Motor neuron (in vitro differentiated cells): ENCODE data around the gene LRP2. TPM values are rescaled to one million over a fixed set of nuclear protein-coding genes. Genes with fewer than 3 reads are reported as not detected.

Experiments used
- ATAC-seq, 8 experiments: fragments of 200-7000 bp; cut with Tn5 transposase; replicated peaks in 6 of 8; 2 replicates each; pipeline ENCODE4 v1.8.0; 2021; ENCODE audit warnings: mild to moderate bottlenecking in 8 of 8, moderate library complexity in 8 of 8
- H3K27ac ChIP-seq, 2 donors: fragments of 250-450 bp; sonication (Bioruptor Pico); 2 replicates each; pipeline ENCODE4 v1.9.0; 2021; ENCODE audit warnings: antibody characterized with exemption in 2 of 2, mild to moderate bottlenecking in 2 of 2, moderate library complexity in 1 of 2
- H3K4me1 ChIP-seq, 2 donors: fragments of 250-450 bp; sonication (Bioruptor Pico); replicated peaks in 1 of 2; 2 replicates each; pipeline ENCODE4 v1.6.1; 2021; ENCODE audit warnings: antibody characterized with exemption in 2 of 2, mild to moderate bottlenecking in 2 of 2, moderate library complexity in 1 of 2
- H3K4me3 ChIP-seq, 5 donors: fragments of 250-450 bp; sonication (Bioruptor Pico); 2 replicates each; pipeline ENCODE4 v1.9.0; 2021; ENCODE audit warnings: antibody characterized with exemption in 5 of 5, mild to moderate bottlenecking in 5 of 5, moderate library complexity in 4 of 5
- WGBS, 10 experiments: fragments of 450-650 bp; shearing (Covaris generic); methylation state at CpG; one replicate each; pipeline ENCODE4 v1.0.0; 2022; 5-methylcytosine and 5-hydroxymethylcytosine counted together
- in situ Hi-C, 9 experiments: fragments of 400-800 bp; cut with MboI; loops; one replicate each; pipeline ENCODE4 v1.15.0; 2021; ENCODE audit warnings: low sequenced_read_pairs in 9 of 9, low pct_unique_long_range_greater_than_20kb in 2 of 9; ENCODE audit not compliant: unreplicated experiment in 9 of 9
- total RNA-seq, 8 experiments: library from RNA; unstranded; fragments of 300-600 nt; gene quantifications; 2 replicates each; pipeline versions ENCODE4 v1.2.3 to v1.2.4, GENCODE V29; 2022

LRP2 gene
- total RNA-seq, 8 experiments from 2014 or later: 0.03 to 29.2 (median 6.5) TPM; not detected in 1

DNA sequence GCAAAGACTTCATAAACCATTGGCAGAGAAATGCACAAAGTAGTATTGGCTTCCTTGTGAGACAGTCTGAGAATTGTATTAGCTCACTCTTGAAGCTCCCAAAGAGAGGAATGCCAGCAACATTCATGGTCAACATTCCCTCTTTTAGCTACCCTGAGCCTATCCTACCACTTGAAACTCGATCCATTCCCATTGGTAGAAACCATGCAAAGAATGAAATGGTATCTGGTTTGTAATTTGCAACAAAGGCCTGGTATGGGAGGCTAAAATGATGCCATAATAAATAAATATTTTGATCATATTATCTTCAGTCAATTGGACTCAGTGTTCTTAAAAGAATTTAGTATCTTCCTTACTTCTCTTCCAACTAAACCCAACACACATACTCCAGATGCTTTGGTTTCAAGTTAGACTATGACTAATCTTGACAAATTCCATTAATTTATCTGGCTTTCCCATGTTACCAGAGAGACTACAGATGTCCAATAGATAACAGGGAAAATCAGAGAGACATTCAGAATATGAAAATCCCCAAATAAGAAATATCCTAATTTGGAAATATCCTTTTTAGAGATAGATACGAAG, 190.1 kb downstream of the LRP2 start:
- in situ Hi-C loops: no loop called here

DNA sequence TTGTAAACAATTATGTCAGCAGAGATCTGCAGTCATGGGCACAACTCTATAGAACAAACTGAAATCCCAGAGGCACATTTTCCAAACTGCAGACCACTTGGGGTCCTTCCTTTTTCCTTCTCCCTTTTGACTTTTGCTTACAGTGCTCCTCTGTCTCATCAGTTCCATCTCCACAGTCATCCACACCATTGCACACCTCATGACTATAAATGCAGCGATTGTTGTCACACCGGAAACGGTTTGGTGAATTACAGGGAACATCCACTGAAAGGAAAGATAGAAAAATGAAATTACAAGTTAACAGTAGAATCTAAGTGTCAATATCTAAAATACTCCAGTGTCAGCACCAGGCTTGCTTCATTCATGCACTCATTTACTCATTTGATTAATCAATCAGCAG, 196.5 kb downstream of the LRP2 start:
- no peak for ATAC-seq
- in situ Hi-C loops: no loop called here
- WGBS, 10 experiments: 0 to 100% (median 90%) methylated on average over 2 to 3 of the region's 3 CpGs; no CpG with 5 or more reads in 2 of the 10 experiments
- H3K4me3 ChIP-seq: no peak overlapping the region
- H3K4me1 ChIP-seq: no peaks in the 10 kb centered on the region
- no peak overlapping the region for H3K27ac ChIP-seq

More for the DNA sequence above, 190.1 kb downstream of the LRP2 start:
- Histone ChIP-seq H3K27ac (no peak overlapping the region), H3K4me3 (no peak overlapping the region), H3K4me1 (no peaks in the 10 kb centered on the region)
- 0 to 100% (median 88%) methylated on average over 1 to 2 of the region's 2 CpGs; no CpG with 5 or more reads in 1 of the 10 experiments for WGBS, 10 experiments
- ATAC-seq: no peak

DNA sequence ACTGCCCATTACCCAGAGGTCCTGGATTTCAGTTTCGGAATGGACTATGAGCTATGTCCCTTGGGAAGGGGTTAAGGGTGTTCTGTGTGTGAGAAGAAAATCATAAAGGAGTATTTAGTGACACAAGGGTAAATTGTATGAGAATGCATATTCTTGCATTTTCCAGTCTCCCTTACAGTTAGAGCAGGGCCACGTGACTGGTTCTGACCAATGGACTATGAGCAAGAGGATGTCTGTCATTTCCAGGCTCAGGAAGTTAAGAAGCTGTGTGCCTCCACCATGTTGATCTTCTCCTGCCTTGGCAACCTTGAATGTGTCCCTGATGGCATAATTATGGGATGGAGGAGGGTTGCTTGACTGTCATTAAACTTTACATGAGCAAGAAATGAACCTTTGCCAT, 198.0 kb downstream of the LRP2 start:
- Histone ChIP-seq H3K27ac (no peak overlapping the region), H3K4me3 (no peak overlapping the region), H3K4me1 (no peaks in the 10 kb centered on the region)
- 0 to 100% (median 44%) methylated on average over 1 to 2 of the region's 2 CpGs; no CpG with 5 or more reads in 3 of the 10 experiments for WGBS, 10 experiments
- in situ Hi-C loops: no loop called here
- no peak for ATAC-seq

DNA sequence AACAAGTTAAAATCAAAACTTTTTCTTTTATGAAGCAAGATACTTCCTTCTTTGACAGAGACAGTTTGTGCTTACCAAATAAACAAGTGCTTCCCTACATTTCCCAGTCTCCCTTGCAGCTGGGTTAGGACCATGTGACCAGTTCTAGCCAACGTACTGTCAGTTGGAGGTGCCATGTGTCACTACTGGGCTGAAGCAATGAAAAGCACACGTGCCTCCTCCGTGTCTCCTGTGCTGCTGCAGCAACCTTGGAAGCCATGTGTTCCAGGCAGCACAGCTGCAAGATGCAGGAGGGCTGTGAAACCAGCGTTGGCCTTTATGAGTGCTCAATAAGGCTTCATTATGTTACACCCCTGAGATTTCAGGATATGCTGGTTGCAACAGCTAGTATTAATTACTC, 199.7 kb downstream of the LRP2 start:
- no peak overlapping the region for H3K27ac ChIP-seq
- H3K4me1 ChIP-seq: no peaks in the 10 kb centered on the region
- H3K4me3 ChIP-seq: no peak overlapping the region
- in situ Hi-C loops: no loop called here
- peak in 1 of 8 experiments; percentile 37 for ATAC-seq
- WGBS, 10 experiments: 0 to 95% (median 73%) methylated on average over 1 to 4 of the region's 4 CpGs

DNA sequence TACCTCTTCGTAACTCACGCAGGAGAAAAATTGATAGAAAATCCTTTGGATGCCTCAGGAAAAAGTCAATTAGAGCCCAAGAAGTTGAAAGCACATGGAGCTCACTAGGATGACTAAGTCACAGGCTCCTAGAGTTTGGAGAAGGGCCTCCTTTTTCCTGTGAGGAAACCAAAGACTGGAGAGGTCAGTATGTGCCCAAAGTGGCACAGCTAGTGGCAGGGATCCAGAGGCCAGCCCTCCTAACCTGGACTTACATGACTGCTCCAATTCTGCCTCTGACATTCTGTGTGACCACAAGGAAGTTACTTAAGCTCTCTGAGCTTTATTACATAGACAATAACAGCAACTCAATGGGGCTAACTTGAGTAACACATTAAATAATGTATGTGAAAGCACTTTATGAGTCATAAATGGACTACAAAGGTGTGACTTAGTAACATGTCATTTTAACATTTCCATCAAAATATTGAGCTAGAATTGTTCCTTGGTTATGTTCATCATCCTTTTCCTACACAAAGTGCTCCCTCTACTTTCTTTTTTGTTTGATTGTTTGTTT, 201.3 kb downstream of the LRP2 start:
- ATAC-seq: no peak
- in situ Hi-C loops: no loop called here
- 0 to 100% (median 83%) methylated on average over 1 to 2 of the region's 2 CpGs; no CpG with 5 or more reads in 1 of the 10 experiments for WGBS, 10 experiments
- no peak overlapping the region for H3K27ac ChIP-seq
- H3K4me1 ChIP-seq: no peaks in the 10 kb centered on the region
- H3K4me3 ChIP-seq: no peak overlapping the region

DNA sequence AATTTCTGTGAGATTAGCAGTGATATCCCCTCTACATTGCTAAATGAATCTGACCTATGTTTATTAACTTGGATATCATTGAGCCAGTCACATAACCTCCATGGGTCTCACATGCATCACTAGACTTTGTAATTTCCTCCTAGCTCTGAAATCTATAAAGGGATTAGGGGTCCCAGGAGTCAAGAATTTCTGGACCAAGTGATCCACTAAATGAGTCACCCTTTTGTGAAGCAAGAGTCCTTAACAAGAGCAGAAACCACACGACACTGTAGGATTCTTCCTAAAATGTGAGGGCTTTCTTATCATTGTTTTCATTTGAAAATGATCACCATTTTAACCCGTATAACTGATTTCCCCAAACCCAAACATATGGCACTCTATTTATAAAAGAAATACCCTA, 202.6 kb downstream of the LRP2 start:
- Histone ChIP-seq H3K4me3 (no peak overlapping the region), H3K27ac (no peak overlapping the region), H3K4me1 (no peaks in the 10 kb centered on the region)
- ATAC-seq: no peak
- 4 to 85% (median 61%) methylated on average over 1 to 2 of the region's 2 CpGs; no CpG with 5 or more reads in 3 of the 10 experiments for WGBS, 10 experiments
- in situ Hi-C loops: no loop called here

DNA sequence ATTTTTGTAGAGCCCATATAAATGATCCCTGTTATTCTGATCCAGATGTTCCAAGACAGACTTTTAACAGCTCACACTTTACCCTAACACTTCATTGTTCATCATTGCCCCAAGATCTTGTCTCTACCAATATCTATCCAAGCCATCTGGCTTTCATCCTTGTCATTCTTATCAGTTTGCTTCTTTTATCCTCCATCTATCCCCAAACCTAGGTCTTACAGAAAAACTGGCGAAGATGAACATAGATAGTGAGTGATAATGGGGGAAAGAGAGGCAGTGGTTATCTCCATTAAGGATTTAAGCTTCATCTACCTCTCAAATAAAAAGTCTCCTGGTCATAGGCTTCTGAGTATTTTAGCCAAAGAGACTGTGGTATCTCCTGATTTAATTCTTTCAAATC, 203.5 kb downstream of the LRP2 start:
- no peaks in the 10 kb centered on the region for H3K4me1 ChIP-seq
- ATAC-seq: no peak
- WGBS, 10 experiments: 0 to 100% (median 88%) methylated on average over 1 of the region's 1 CpG; no CpG with 5 or more reads in 1 of the 10 experiments
- no peak overlapping the region for H3K27ac ChIP-seq
- no peak overlapping the region for H3K4me3 ChIP-seq
- in situ Hi-C loops: no loop called here

DNA sequence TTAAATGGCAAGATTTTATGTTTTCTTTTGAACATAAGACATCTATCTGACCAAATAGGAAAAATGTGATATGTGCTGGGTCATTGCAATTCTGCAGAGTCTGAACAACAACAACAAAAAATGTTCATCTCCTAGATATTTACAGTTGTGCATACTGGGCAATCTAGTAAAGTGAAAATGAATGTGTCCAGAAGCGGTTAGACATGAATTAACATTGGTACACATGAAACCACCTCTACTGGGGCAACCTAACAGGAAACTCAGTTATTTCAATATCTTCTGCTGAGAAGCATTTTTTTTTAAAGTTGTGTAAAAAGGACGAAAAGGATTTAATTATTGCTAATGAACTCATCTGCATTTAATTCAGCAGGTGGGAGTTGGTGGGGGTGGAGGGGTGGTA, 216.1 kb downstream of the LRP2 start:
- Histone ChIP-seq H3K4me3 (no peak overlapping the region), H3K27ac (no peak overlapping the region), H3K4me1 (no peaks in the 10 kb centered on the region)
- WGBS, 10 experiments: 7 to 100% (median 88%) methylated on average over 1 to 2 of the region's 2 CpGs; no CpG with 5 or more reads in 1 of the 10 experiments
- in situ Hi-C loops: loop anchor here in 2 of 9 experiments (25.0 kb wide), 2 partner anchors 184 to 809 kb away; no protein-coding TSS in a partner anchor
- ATAC-seq: no peak

DNA sequence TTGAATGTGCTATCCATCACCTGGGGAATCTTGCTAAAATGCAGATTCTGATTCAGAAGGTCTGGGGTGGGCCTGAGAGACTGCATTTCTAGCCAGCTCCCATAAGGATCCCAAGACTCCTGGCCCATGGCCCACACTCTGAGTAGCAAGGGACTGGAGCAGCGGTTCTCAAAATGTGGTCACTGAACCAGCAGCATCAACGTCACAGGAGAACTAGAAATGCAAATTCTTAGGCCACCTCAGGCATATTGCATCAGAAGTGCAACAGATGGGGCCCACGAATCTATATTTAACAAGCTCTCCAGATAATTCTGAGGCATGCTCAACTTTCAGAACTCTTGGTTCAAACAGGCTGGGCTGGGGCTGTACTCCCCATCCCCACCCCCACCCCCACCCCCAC, 218.3 kb downstream of the LRP2 start:
- WGBS, 10 experiments: 0 to 77% (median 0%) methylated on average over 1 to 3 of the region's 3 CpGs; no CpG with 5 or more reads in 6 of the 10 experiments
- H3K4me3 ChIP-seq: no peak overlapping the region
- in situ Hi-C loops: loop anchor here in 2 of 9 experiments (25.0 kb wide), 2 partner anchors 182 to 807 kb away; no protein-coding TSS in a partner anchor
- H3K4me1 ChIP-seq: no peaks in the 10 kb centered on the region
- no peak overlapping the region for H3K27ac ChIP-seq
- ATAC-seq: peak in 1 of 8 experiments; percentile 54

DNA sequence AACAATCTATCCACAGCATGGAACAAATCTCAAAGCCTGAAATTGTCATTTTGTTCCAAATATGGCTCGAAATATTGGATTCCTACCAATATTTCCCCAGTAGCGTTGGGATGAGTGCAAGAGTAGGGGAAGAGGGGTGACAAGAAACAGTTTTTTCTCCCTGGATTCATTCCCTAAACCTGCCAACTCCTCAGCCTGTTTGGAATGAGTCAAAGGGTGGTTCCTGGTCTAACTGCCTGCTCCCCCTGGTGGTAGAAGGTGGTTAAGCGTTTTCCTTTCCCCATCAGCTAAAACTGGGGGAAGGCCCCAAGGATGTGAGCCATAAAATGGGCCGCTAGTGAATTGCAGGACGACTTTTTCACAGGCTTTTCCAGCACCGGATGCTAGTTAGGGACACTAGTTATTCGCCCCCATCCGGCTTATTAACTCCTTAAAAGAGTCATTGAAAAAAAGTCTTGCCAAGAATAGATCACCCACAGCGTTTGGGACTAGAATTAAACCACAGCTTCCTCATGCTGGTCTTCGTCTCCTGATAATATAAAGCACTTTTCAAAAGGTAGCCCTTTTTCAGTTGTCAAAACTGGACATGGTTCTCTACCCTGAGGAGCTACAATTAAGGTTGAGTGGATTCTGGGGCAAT, 220.5 kb downstream of the LRP2 start:
- no peak overlapping the region for H3K4me3 ChIP-seq
- H3K27ac ChIP-seq: no peak overlapping the region
- H3K4me1 ChIP-seq: no peaks in the 10 kb centered on the region
- peak in 3 of 8 experiments; percentile 68 to 78 (median 78) for ATAC-seq
- in situ Hi-C loops: loop anchor here in 2 of 9 experiments (25.0 kb wide), 2 partner anchors 180 to 805 kb away; no protein-coding TSS in a partner anchor
- 0 to 67% (median 32%) methylated on average over 2 to 7 of the region's 10 CpGs for WGBS, 10 experiments

DNA sequence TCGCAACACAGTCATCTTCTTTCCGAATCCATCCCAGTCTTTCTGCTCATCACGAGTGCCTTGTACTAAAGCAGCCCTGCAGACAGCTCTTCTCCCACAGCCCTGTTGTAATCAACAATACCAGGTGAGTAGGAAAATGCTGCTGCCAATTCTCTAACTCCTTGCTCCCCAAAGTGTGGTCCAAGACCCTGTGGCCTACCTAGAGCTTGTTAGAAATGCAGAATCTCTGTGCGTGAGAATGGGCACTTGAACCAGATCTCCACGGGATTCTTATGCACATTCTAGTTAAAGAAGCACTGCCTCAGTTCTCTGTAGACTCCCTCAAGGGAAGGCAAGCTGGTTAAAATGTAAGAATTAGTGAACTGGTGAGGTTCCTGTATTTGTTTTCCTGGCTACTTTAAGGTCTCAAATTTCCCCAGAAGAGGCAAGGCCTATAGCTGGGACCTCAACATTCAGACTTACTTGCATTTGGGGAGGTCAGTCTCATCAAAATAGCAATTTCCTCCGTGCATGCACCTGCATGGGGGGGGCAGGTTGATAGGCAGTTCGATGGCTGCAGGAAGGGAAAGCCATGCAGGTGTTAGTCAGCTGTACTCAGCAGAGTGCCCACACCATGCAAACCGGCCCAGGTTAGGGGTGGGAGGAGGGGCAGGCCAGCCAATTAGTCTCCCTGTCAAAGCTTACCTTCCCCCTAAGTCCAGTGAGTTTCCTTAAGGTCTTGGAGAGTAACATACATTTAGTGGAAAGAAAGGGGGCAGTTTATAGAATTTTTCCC, 222.2 kb downstream of the LRP2 start:
- Histone ChIP-seq H3K4me3 (no peak overlapping the region), H3K4me1 (no peaks in the 10 kb centered on the region), H3K27ac (no peak overlapping the region)
- 11 to 88% (median 41%) methylated on average over 1 to 7 of the region's 8 CpGs; no CpG with 5 or more reads in 2 of the 10 experiments for WGBS, 10 experiments
- ATAC-seq: peak in 1 of 8 experiments; percentile 72
- in situ Hi-C loops: loop anchor here in 2 of 9 experiments (25.0 kb wide), 2 partner anchors 178 to 803 kb away; no protein-coding TSS in a partner anchor

DNA sequence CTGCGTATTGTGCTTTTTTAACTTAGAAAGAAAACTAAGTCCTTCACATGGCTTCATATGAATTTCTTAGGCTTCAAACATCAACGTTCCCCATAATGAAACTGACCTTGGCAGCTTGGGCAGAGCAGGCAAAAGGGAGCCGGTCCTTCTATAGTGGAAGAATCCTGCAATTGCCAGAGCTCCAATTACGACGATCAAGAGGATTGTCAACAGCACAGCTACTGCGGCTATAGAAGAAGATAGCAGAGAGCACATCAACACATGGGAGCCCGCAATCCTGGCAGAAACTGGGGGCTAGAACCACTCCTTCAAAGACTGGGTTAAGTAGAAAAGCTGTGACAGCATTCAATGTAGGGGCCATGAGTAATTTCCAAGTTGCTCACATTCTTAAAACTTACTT, 223.2 kb downstream of the LRP2 start:
- 19 to 100% (median 76%) methylated on average over 1 to 7 of the region's 7 CpGs for WGBS, 10 experiments
- no peak overlapping the region for H3K4me3 ChIP-seq
- H3K27ac ChIP-seq: no peak overlapping the region
- peak in 1 of 8 experiments; percentile 26 for ATAC-seq
- in situ Hi-C loops: loop anchor here in 2 of 9 experiments (25.0 kb wide), 2 partner anchors 177 to 802 kb away; no protein-coding TSS in a partner anchor
- no peaks in the 10 kb centered on the region for H3K4me1 ChIP-seq
